HTR-8/SVneo (cell line): Measurements from ENCODE around the gene LAMA2.
A peak's percentile ranks its signal among the peaks of the same experiment; 100 is the strongest.

ENCODE experiments used
- DNase-seq: peaks from one replicate; pipeline ENCODE4 v3.0.0; 2011; ENCODE audit warnings: low spot score, mixed read lengths; ENCODE audit not compliant: insufficient read length
- FAIRE-seq: peaks from 2 replicates; lab custom pipeline; 2011; peaks lifted over from hg19 to GRCh38; lab: Jason Lieb, UNC

Gene LAMA2

GRCh38 chr6:129451187-129451586 lies 568.2 kb downstream of the LAMA2 start:
- FAIRE-seq (no peak), DNase-seq (no peak)

- DNase-seq (no peak), FAIRE-seq (no peak)
Measured at GRCh38 chr6:129453073-129453472, 570.1 kb downstream of the LAMA2 start.

GRCh38 chr6:129454488-129454887 lies 571.5 kb downstream of the LAMA2 start:
- FAIRE-seq (no peak), DNase-seq (no peak)

- DNase-seq (no peak), FAIRE-seq (no peak)
Measured at GRCh38 chr6:129455126-129455769, 572.3 kb downstream of the LAMA2 start.

- FAIRE-seq (no peak), DNase-seq (no peak)
Measured at GRCh38 chr6:129460221-129460620, 577.3 kb downstream of the LAMA2 start.

GRCh38 chr6:129469070-129469662 lies 586.2 kb downstream of the LAMA2 start:
- FAIRE-seq (no peak), DNase-seq (no peak)

GRCh38 chr6:129472239-129472638 lies 589.3 kb downstream of the LAMA2 start:
- FAIRE-seq = no peak

GRCh38 chr6:129473546-129473945 lies 590.6 kb downstream of the LAMA2 start:
- DNase-seq = no peak
- no peak for FAIRE-seq

More at GRCh38 chr6:129472239-129472638, 589.3 kb downstream of the LAMA2 start:
- no peak for DNase-seq

- FAIRE-seq = no peak
Measured at GRCh38 chr6:129475477-129476247, 592.7 kb downstream of the LAMA2 start.

GRCh38 chr6:129476248-129476564 lies 593.3 kb downstream of the LAMA2 start:
- FAIRE-seq = no peak

More at GRCh38 chr6:129475477-129476247, 592.7 kb downstream of the LAMA2 start:
- DNase-seq = no peak

GRCh38 chr6:129476810-129477209 lies 593.9 kb downstream of the LAMA2 start:
- DNase-seq = no peak
- FAIRE-seq = no peak

More at GRCh38 chr6:129476248-129476564, 593.3 kb downstream of the LAMA2 start:
- DNase-seq = no peak

GRCh38 chr6:129478379-129478778 lies 595.4 kb downstream of the LAMA2 start:
- FAIRE-seq (no peak), DNase-seq (no peak)

GRCh38 chr6:129481706-129482105 lies 598.8 kb downstream of the LAMA2 start:
- no peak for FAIRE-seq
- DNase-seq = no peak

GRCh38 chr6:129485746-129486145 lies 602.8 kb downstream of the LAMA2 start:
- FAIRE-seq (no peak), DNase-seq (no peak)

- FAIRE-seq = no peak
- DNase-seq = no peak
Measured at GRCh38 chr6:129486327-129486726, 603.4 kb downstream of the LAMA2 start.

GRCh38 chr6:129488313-129488712 lies 605.4 kb downstream of the LAMA2 start:
- FAIRE-seq (no peak), DNase-seq (no peak)

- FAIRE-seq = no peak
- DNase-seq = no peak
Measured at GRCh38 chr6:129489215-129489765, 606.4 kb downstream of the LAMA2 start.

GRCh38 chr6:129490521-129491255 lies 607.8 kb downstream of the LAMA2 start:
- DNase-seq (peak; percentile 70), FAIRE-seq (peak; percentile 74)

GRCh38 chr6:129491436-129491835 lies 608.5 kb downstream of the LAMA2 start:
- DNase-seq = no peak
- no peak for FAIRE-seq

GRCh38 chr6:129492260-129492659 lies 609.3 kb downstream of the LAMA2 start:
- DNase-seq = no peak

More at GRCh38 chr6:129492260-129492659, 609.3 kb downstream of the LAMA2 start:
- no peak for FAIRE-seq
